GM23338 (cell line): ENCODE data around the gene SLC17A7. TPM values are rescaled to one million over a fixed set of nuclear protein-coding genes. Genes with fewer than 3 reads are reported as not detected.

Experiments used
- ATAC-seq: fragments of 200-7000 bp; cut with Tn5 transposase; 3 replicates; pipeline ENCODE4 v1.9.1; 2020
- DNase-seq: peaks from one replicate; pipeline ENCODE4 v3.0.0-alpha.2; 2015; ENCODE audit warnings: low spot score
- H2AFZ ChIP-seq: fragments of 200-600 bp; sonication (generic); 2 replicates; pipeline ENCODE4 v1.8.0; 2016; ENCODE audit warnings: antibody characterized with exemption, mild to moderate bottlenecking, moderate library complexity
- H3F3A ChIP-seq: fragments of 200-600 bp; sonication (generic); replicated peaks from 2 replicates; pipeline ENCODE4 v1.8.0; 2017; ENCODE audit warnings: antibody characterized with exemption, mixed run types, low read depth
- H3K27ac ChIP-seq: fragments of 200-600 bp; sonication (generic); 2 replicates; pipeline ENCODE4 v1.6.1; 2016; ENCODE audit warnings: low read depth
- H3K27me3 ChIP-seq: fragments of 200-600 bp; sonication (generic); 2 replicates; pipeline ENCODE4 v1.8.0; 2016; ENCODE audit warnings: mild to moderate bottlenecking, mixed run types, moderate library complexity; ENCODE audit not compliant: insufficient read depth
- H3K36me3 ChIP-seq: fragments of 200-600 bp; sonication (generic); 2 replicates; pipeline ENCODE4 v1.8.0; 2016; ENCODE audit warnings: mild to moderate bottlenecking; ENCODE audit not compliant: insufficient read depth
- H3K4me1 ChIP-seq: fragments of 200-600 bp; sonication (generic); 2 replicates; pipeline ENCODE4 v1.8.0; 2016; ENCODE audit warnings: mild to moderate bottlenecking, moderate library complexity; ENCODE audit not compliant: insufficient read depth
- H3K4me2 ChIP-seq: fragments of 200-600 bp; sonication (generic); 2 replicates; pipeline ENCODE4 v1.7.1; 2017; ENCODE audit warnings: mixed run types
- H3K4me3 ChIP-seq: fragments of 200-600 bp; sonication (generic); 2 replicates; pipeline ENCODE4 v1.6.1; 2016; ENCODE audit warnings: mixed run types
- H3K79me2 ChIP-seq: fragments of 200-600 bp; sonication (generic); replicated peaks from 2 replicates; pipeline ENCODE4 v1.8.0; 2017; ENCODE audit warnings: mild to moderate bottlenecking; ENCODE audit not compliant: insufficient read depth
- H3K9me2 ChIP-seq: fragments of 200-600 bp; sonication (generic); 2 replicates; pipeline ENCODE4 v1.8.0; 2017; ENCODE audit not compliant: insufficient read depth
- H4K20me1 ChIP-seq: fragments of 200-600 bp; sonication (generic); replicated peaks from 2 replicates; pipeline ENCODE4 v1.8.0; 2017; ENCODE audit warnings: mild to moderate bottlenecking; ENCODE audit not compliant: insufficient read depth
- H3K27ac Mint-ChIP-seq: 2 replicates; pipeline ENCODE4 v1.8.0; 2020; ENCODE audit warnings: inconsistent platforms, mild to moderate bottlenecking, moderate library complexity, mixed read lengths
- H3K27me3 Mint-ChIP-seq: 3 replicates; pipeline ENCODE4 v1.8.0; 2022; ENCODE audit warnings: low read depth, mild to moderate bottlenecking, moderate library complexity, mixed read lengths, inconsistent platforms; ENCODE audit not compliant: insufficient read depth, poor library complexity
- H3K36me3 Mint-ChIP-seq: 3 replicates; pipeline ENCODE4 v1.8.0; 2021; ENCODE audit warnings: low read depth, mild to moderate bottlenecking, inconsistent platforms, moderate library complexity, mixed read lengths
- H3K4me1 Mint-ChIP-seq: 3 replicates; pipeline ENCODE4 v1.8.0; 2020; ENCODE audit warnings: mild to moderate bottlenecking, inconsistent platforms, mixed read lengths
- H3K4me3 Mint-ChIP-seq: 3 replicates; pipeline ENCODE4 v1.8.0; 2021; ENCODE audit warnings: moderate library complexity, mild to moderate bottlenecking, inconsistent platforms, mixed read lengths
- H3K9me3 Mint-ChIP-seq: 3 replicates; pipeline ENCODE4 v1.8.0; 2020; ENCODE audit warnings: moderate library complexity, mild to moderate bottlenecking, inconsistent platforms, mixed read lengths
- CREB1 ChIP-seq: fragments of 250-450 bp; sonication (Bioruptor Pico); IDR thresholded peaks from 2 replicates; pipeline ENCODE4 v1.5.0; 2020; ENCODE audit warnings: low read depth, mild to moderate bottlenecking, moderate library complexity
- CTCF ChIP-seq, 2 experiments: fragments of 200-600 bp in 1 of 2; sonication (generic) in 1 of 2; conservative IDR thresholded peaks; 2 replicates each; pipeline versions ENCODE4 v1.5.1 to v1.6.1; 2016 to 2017; ENCODE audit warnings: antibody characterized with exemption in 2 of 2, low read depth in 2 of 2, mild to moderate bottlenecking in 2 of 2, moderate library complexity in 1 of 2
- ETS1 ChIP-seq: IDR thresholded peaks from 2 replicates; pipeline ENCODE4 v1.6.1; 2016; ENCODE audit warnings: antibody characterized with exemption
- EZH2 ChIP-seq: fragments of 200-600 bp; sonication (generic); IDR thresholded peaks from one replicate; pipeline ENCODE4 v1.8.0; 2017; ENCODE audit warnings: antibody characterized with exemption, mild to moderate bottlenecking, low read depth; ENCODE audit not compliant: unreplicated experiment
- EZH2phosphoT487 ChIP-seq: fragments of 200-600 bp; sonication (generic); IDR thresholded peaks from one replicate; pipeline ENCODE4 v1.8.1; 2018; ENCODE audit warnings: antibody characterized with exemption; ENCODE audit not compliant: unreplicated experiment
- JUNB ChIP-seq: IDR thresholded peaks from one replicate; pipeline ENCODE4 v1.6.1; 2016; ENCODE audit warnings: antibody characterized with exemption; ENCODE audit not compliant: unreplicated experiment
- NANOG ChIP-seq: IDR thresholded peaks from 2 replicates; pipeline ENCODE4 v1.6.1; 2016; ENCODE audit warnings: antibody characterized with exemption, borderline replicate concordance
- POLR2AphosphoS5 ChIP-seq: IDR thresholded peaks from 2 replicates; pipeline ENCODE4 v1.6.1; 2016; ENCODE audit warnings: antibody characterized with exemption, low read depth
- STAT1 ChIP-seq: IDR thresholded peaks from one replicate; pipeline ENCODE4 v1.6.1; 2016; ENCODE audit warnings: antibody characterized with exemption; ENCODE audit not compliant: unreplicated experiment
- ZNF331 ChIP-seq: fragments of 250-450 bp; sonication (Bioruptor Pico); IDR thresholded peaks from 2 replicates; pipeline ENCODE4 v1.5.0; 2020; ENCODE audit warnings: low read depth, mild to moderate bottlenecking, moderate library complexity
- polyA plus RNA-seq: library from polyadenylated mRNA; unstranded; fragments of >200 nt; fragmentation: Nextera tagmentation; extraction: Ambion mirVana; gene quantifications from 2 replicates; pipeline ENCODE4 v1.2.1, GENCODE V29; 2016
- total RNA-seq: library from RNA; depleted of rRNA; stranded (reverse); fragments of >200 nt; shearing (Covaris generic); gene quantifications from 2 replicates; pipeline ENCODE4 v1.2.3, GENCODE V29; 2014
- TF ChIP-seq, protein P1 (sequence below): IDR thresholded peaks from one replicate; pipeline ENCODE4 v1.6.1; 2018; ENCODE audit warnings: antibody characterized with exemption; ENCODE audit not compliant: unreplicated experiment
- TF ChIP-seq, protein P2 (sequence below): fragments of 250-450 bp; sonication (Bioruptor Pico); IDR thresholded peaks from 2 replicates; pipeline ENCODE4 v1.5.0; 2020; ENCODE audit warnings: mild to moderate bottlenecking, moderate library complexity

SLC17A7 gene
- total and polyA plus RNA-seq, 2 experiments from 2014 or later, result 0.90 to 1.5 TPM

- Mint-ChIP-seq H3K4me1 (peaks cover 40% of the 10 kb centered on the region), H3K9me3 (peaks cover 6% of the 10 kb centered on the region), H3K4me3 (no peak overlapping the region; the same call in 1 of the 3 replicates), H3K36me3 (peaks cover 1% of the 10 kb centered on the region), H3K27ac (no peak overlapping the region), H3K27me3 (peaks cover 82% of the 10 kb centered on the region)
- ATAC-seq, result no peak
- Histone ChIP-seq H3F3A (peaks cover 27% of the 10 kb centered on the region), H3K9me2 (no peaks in the 10 kb centered on the region), H3K27me3 (peaks cover 81% of the 10 kb centered on the region), H3K79me2 (no peaks in the 10 kb centered on the region), H3K4me3 (peak overlapping the region; percentile 58), H3K4me2 (peak overlapping the region; percentile 80), H4K20me1 (no peaks in the 10 kb centered on the region), H3K4me1 (peaks cover 28% of the 10 kb centered on the region), H3K27ac (no peak overlapping the region), H2AFZ (no peak overlapping the region; the same call in 1 of the 2 replicates), H3K36me3 (no peaks in the 10 kb centered on the region)
- DNase-seq, result no peak
- TF ChIP-seq EZH2 (no peak), ZNF331 (CRISPR knock-in tag) (no peak), ETS1 (no peak), NANOG (no peak), CREB1 (CRISPR knock-in tag) (no peak), EZH2phosphoT487 (no peak), CTCF (conservative IDR thresholded peaks at IDR 0.05; ENCODE audit: low read depth in 2 of 2) (no peak), JUNB (no peak), POLR2AphosphoS5 (no peak), STAT1 (no peak)
- TF ChIP-seq, protein P1, sequence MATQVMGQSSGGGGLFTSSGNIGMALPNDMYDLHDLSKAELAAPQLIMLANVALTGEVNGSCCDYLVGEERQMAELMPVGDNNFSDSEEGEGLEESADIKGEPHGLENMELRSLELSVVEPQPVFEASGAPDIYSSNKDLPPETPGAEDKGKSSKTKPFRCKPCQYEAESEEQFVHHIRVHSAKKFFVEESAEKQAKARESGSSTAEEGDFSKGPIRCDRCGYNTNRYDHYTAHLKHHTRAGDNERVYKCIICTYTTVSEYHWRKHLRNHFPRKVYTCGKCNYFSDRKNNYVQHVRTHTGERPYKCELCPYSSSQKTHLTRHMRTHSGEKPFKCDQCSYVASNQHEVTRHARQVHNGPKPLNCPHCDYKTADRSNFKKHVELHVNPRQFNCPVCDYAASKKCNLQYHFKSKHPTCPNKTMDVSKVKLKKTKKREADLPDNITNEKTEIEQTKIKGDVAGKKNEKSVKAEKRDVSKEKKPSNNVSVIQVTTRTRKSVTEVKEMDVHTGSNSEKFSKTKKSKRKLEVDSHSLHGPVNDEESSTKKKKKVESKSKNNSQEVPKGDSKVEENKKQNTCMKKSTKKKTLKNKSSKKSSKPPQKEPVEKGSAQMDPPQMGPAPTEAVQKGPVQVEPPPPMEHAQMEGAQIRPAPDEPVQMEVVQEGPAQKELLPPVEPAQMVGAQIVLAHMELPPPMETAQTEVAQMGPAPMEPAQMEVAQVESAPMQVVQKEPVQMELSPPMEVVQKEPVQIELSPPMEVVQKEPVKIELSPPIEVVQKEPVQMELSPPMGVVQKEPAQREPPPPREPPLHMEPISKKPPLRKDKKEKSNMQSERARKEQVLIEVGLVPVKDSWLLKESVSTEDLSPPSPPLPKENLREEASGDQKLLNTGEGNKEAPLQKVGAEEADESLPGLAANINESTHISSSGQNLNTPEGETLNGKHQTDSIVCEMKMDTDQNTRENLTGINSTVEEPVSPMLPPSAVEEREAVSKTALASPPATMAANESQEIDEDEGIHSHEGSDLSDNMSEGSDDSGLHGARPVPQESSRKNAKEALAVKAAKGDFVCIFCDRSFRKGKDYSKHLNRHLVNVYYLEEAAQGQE, result no peak
- TF ChIP-seq, protein P2, sequence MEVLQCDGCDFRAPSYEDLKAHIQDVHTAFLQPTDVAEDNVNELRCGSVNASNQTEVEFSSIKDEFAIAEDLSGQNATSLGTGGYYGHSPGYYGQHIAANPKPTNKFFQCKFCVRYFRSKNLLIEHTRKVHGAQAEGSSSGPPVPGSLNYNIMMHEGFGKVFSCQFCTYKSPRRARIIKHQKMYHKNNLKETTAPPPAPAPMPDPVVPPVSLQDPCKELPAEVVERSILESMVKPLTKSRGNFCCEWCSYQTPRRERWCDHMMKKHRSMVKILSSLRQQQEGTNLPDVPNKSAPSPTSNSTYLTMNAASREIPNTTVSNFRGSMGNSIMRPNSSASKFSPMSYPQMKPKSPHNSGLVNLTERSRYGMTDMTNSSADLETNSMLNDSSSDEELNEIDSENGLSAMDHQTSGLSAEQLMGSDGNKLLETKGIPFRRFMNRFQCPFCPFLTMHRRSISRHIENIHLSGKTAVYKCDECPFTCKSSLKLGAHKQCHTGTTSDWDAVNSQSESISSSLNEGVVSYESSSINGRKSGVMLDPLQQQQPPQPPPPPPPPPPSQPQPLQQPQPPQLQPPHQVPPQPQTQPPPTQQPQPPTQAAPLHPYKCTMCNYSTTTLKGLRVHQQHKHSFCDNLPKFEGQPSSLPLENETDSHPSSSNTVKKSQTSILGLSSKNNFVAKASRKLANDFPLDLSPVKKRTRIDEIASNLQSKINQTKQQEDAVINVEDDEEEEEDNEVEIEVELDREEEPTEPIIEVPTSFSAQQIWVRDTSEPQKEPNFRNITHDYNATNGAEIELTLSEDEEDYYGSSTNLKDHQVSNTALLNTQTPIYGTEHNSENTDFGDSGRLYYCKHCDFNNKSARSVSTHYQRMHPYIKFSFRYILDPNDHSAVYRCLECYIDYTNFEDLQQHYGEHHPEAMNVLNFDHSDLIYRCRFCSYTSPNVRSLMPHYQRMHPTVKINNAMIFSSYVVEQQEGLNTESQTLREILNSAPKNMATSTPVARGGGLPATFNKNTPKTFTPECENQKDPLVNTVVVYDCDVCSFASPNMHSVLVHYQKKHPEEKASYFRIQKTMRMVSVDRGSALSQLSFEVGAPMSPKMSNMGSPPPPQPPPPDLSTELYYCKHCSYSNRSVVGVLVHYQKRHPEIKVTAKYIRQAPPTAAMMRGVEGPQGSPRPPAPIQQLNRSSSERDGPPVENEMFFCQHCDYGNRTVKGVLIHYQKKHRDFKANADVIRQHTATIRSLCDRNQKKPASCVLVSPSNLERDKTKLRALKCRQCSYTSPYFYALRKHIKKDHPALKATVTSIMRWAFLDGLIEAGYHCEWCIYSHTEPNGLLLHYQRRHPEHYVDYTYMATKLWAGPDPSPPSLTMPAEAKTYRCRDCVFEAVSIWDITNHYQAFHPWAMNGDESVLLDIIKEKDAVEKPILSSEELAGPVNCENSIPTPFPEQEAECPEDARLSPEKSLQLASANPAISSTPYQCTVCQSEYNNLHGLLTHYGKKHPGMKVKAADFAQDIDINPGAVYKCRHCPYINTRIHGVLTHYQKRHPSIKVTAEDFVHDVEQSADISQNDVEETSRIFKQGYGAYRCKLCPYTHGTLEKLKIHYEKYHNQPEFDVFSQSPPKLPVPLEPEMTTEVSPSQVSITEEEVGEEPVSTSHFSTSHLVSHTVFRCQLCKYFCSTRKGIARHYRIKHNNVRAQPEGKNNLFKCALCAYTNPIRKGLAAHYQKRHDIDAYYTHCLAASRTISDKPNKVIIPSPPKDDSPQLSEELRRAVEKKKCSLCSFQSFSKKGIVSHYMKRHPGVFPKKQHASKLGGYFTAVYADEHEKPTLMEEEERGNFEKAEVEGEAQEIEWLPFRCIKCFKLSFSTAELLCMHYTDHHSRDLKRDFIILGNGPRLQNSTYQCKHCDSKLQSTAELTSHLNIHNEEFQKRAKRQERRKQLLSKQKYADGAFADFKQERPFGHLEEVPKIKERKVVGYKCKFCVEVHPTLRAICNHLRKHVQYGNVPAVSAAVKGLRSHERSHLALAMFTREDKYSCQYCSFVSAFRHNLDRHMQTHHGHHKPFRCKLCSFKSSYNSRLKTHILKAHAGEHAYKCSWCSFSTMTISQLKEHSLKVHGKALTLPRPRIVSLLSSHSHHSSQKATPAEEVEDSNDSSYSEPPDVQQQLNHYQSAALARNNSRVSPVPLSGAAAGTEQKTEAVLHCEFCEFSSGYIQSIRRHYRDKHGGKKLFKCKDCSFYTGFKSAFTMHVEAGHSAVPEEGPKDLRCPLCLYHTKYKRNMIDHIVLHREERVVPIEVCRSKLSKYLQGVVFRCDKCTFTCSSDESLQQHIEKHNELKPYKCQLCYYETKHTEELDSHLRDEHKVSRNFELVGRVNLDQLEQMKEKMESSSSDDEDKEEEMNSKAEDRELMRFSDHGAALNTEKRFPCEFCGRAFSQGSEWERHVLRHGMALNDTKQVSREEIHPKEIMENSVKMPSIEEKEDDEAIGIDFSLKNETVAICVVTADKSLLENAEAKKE (CRISPR knock-in tag), result no peak
Observed at GRCh38 chr19:49437231-49437630, 4.1 kb downstream of the SLC17A7 start.
